Stimulated activated CD8-positive, alpha-beta memory T cell treated with anti-CD3 and anti-CD28 coated beads, Interleukin-12 subunit alpha, Interleukin-12 subunit beta, amount 100 ng/mL, for 24 hours (primary cell): ENCODE results near the gene CCDC59.

Experiments
- DNase-seq: peaks from one replicate; pipeline ENCODE4 v3.0.0-alpha.2; 2020; ENCODE audit errors: extremely low read depth

Gene CCDC59

DNA sequence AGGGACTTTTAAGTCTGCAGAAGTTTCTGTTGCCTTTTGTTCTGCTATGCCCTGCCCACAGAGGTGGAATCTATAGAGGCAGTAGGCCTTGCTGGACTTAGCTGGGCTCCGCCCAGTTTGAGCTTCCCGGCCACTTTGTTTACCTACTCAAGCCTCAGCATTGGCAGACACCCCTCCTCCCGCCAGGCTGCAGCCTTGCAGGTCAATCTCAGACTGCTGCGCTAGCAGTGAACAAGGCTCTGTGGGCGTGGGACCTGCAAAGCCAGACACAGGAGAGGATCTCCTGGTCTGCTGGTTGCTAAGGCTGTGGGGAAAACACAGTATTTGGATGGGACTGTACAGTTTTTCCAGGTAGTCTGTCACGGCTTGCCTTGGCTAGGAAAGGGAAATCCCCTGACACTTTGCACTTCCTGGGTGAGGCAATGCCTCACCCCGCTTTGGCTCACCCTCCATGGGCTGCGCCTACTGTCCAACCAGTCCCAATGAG, 43.7 kb downstream of the CCDC59 start:
- no peak for DNase-seq
